Loucy (cell line): ENCODE data around the gene KRAS.

Experiments used
- H2AFZ ChIP-seq: fragments of 200-600 bp; sonication (generic); 2 replicates; pipeline ENCODE4 v1.6.0; 2016; ENCODE audit warnings: antibody characterized with exemption, mild to moderate bottlenecking, low read length, moderate library complexity
- H3F3A ChIP-seq: fragments of 200-600 bp; 2 replicates; pipeline ENCODE4 v1.6.0; 2016; ENCODE audit warnings: antibody characterized with exemption, low read depth, mild to moderate bottlenecking
- H3K27me3 ChIP-seq: fragments of 200-600 bp; sonication (generic); 2 replicates; pipeline ENCODE4 v1.6.1; 2014; ENCODE audit warnings: low read length, mild to moderate bottlenecking; ENCODE audit not compliant: insufficient read depth, poor library complexity, severe bottlenecking
- H3K36me3 ChIP-seq: fragments of 200-600 bp; sonication (generic); 2 replicates; pipeline ENCODE4 v1.6.1; 2016; ENCODE audit warnings: low read length; ENCODE audit not compliant: insufficient read depth
- H3K4me1 ChIP-seq: fragments of 200-600 bp; sonication (generic); 2 replicates; pipeline ENCODE4 v1.5.1; 2014; ENCODE audit warnings: low read length, mild to moderate bottlenecking; ENCODE audit not compliant: insufficient read depth, poor library complexity, severe bottlenecking
- H3K4me2 ChIP-seq: fragments of 200-600 bp; sonication (generic); 2 replicates; pipeline ENCODE4 v1.6.0; 2014; ENCODE audit warnings: antibody characterized with exemption, low read length, low read depth, mild to moderate bottlenecking; ENCODE audit not compliant: poor library complexity, severe bottlenecking
- H3K4me3 ChIP-seq: fragments of 200-600 bp; sonication (generic); 2 replicates; pipeline ENCODE4 v1.5.1; 2014; ENCODE audit warnings: low read length, mild to moderate bottlenecking, mixed read lengths; ENCODE audit not compliant: poor library complexity, severe bottlenecking
- H3K79me2 ChIP-seq: fragments of 200-600 bp; sonication (generic); 2 replicates; pipeline ENCODE4 v1.6.1; 2014; ENCODE audit warnings: low read length; ENCODE audit not compliant: insufficient read depth
- H3K9ac ChIP-seq: fragments of 200-600 bp; sonication (generic); 2 replicates; pipeline ENCODE4 v1.6.0; 2014; ENCODE audit warnings: mild to moderate bottlenecking, low read depth, low read length, moderate library complexity; ENCODE audit not compliant: poor library complexity, severe bottlenecking
- H3K9me2 ChIP-seq: fragments of 200-600 bp; sonication (generic); replicated peaks from 2 replicates; pipeline ENCODE4 v1.6.1; 2016; ENCODE audit warnings: low read depth, low read length, mixed read lengths
- H3K9me3 ChIP-seq: fragments of 200-600 bp; sonication (generic); 2 replicates; pipeline ENCODE4 v1.6.1; 2014; ENCODE audit warnings: mild to moderate bottlenecking, antibody characterized with exemption, low read length, low read depth; ENCODE audit not compliant: insufficient read depth
- H4K20me1 ChIP-seq: fragments of 200-600 bp; sonication (generic); 2 replicates; pipeline ENCODE4 v1.6.0; 2014; ENCODE audit warnings: antibody characterized with exemption, low read length, mild to moderate bottlenecking; ENCODE audit not compliant: insufficient read depth, poor library complexity, severe bottlenecking
- CTCF ChIP-seq: fragments of 200-600 bp; sonication (generic); conservative IDR thresholded peaks from 2 replicates; pipeline ENCODE4 v1.5.1; 2014; ENCODE audit warnings: mild to moderate bottlenecking, antibody characterized with exemption, low read length
- EZH2phosphoT487 ChIP-seq: fragments of 200-600 bp; IDR thresholded peaks from 2 replicates; pipeline ENCODE4 v1.6.1; 2018; ENCODE audit warnings: antibody characterized with exemption, mild to moderate bottlenecking, moderate library complexity, borderline replicate concordance

Gene KRAS

GRCh38 chr12:25250744-25251730, at the start of gene KRAS:
TSS of gene KRAS (minus strand) at chr12:25250929.
- Histone ChIP-seq H3F3A (no peaks in the 10 kb centered on the region), H3K4me1 (peaks cover 28% of the 10 kb centered on the region), H3K4me2 (peak within 1 kb of the TSS; percentile 91), H3K27me3 (no peaks in the 10 kb centered on the region), H3K79me2 (peaks cover 41% of the 10 kb centered on the region), H3K9me3 (no peaks in the 10 kb centered on the region), H2AFZ (peak within 1 kb of the TSS; percentile 90), H3K4me3 (peak within 1 kb of the TSS; percentile 99), H3K9ac (peak within 1 kb of the TSS; percentile 83), H3K9me2 (no peaks in the 10 kb centered on the region), H3K36me3 (no peaks in the 10 kb centered on the region), H4K20me1 (peaks cover 36% of the 10 kb centered on the region)
- TF ChIP-seq CTCF (no peak), EZH2phosphoT487 (no peak)

GRCh38 chr12:25296381-25296780, 45.7 kb upstream of the KRAS start:
- no peaks in the 10 kb centered on the region for H3K27me3 ChIP-seq
- no peaks in the 10 kb centered on the region for H3K4me1 ChIP-seq
- no peaks in the 10 kb centered on the region for H3K9me3 ChIP-seq
- no peaks in the 10 kb centered on the region for H4K20me1 ChIP-seq
- H3K4me2 ChIP-seq = no peak overlapping the region
- TF ChIP-seq CTCF (no peak), EZH2phosphoT487 (no peak)
- no peak overlapping the region for H3K4me3 ChIP-seq
- H3K9me2 ChIP-seq = no peaks in the 10 kb centered on the region
- no peaks in the 10 kb centered on the region for H3F3A ChIP-seq
- H3K9ac ChIP-seq = no peak overlapping the region
- no peaks in the 10 kb centered on the region for H3K79me2 ChIP-seq
- no peak overlapping the region for H2AFZ ChIP-seq
- H3K36me3 ChIP-seq = no peaks in the 10 kb centered on the region

GRCh38 chr12:25295361-25295760, 44.6 kb upstream of the KRAS start:
- no peaks in the 10 kb centered on the region for H3K9me2 ChIP-seq
- no peaks in the 10 kb centered on the region for H3K79me2 ChIP-seq
- no peaks in the 10 kb centered on the region for H3K27me3 ChIP-seq
- TF ChIP-seq EZH2phosphoT487 = no peak
- TF ChIP-seq CTCF = no peak
- no peaks in the 10 kb centered on the region for H3F3A ChIP-seq
- no peak overlapping the region for H3K4me2 ChIP-seq
- H2AFZ ChIP-seq = no peak overlapping the region
- H4K20me1 ChIP-seq = no peaks in the 10 kb centered on the region
- no peak overlapping the region for H3K4me3 ChIP-seq
- H3K4me1 ChIP-seq = no peaks in the 10 kb centered on the region
- no peaks in the 10 kb centered on the region for H3K9me3 ChIP-seq
- no peaks in the 10 kb centered on the region for H3K36me3 ChIP-seq
- no peak overlapping the region for H3K9ac ChIP-seq
